Right lobe of liver (tissue), 4 donors: Measurements from ENCODE around the gene WWC1.

Source experiments
- POLR2A ChIP-seq: fragments of 450-650 bp; IDR thresholded peaks from one replicate; pipeline ENCODE4 v1.6.1; 2017; ENCODE audit warnings: antibody characterized with exemption, mild to moderate bottlenecking
- TF ChIP-seq, protein P1 (sequence below), 4 donors: fragments of 200-600 bp in 3 of 4; fragments of 450-650 bp in 1 of 4; IDR thresholded peaks; one replicate each; pipeline versions ENCODE4 v1.5.1 to v1.8.0; 2016 to 2022; ENCODE audit warnings: antibody characterized with exemption in 4 of 4, mild to moderate bottlenecking in 2 of 4
- donor health status: DM: no; HTN: no; CAD: no.
- donor health status: DM: no; HTN: no; CAD: no.
- donor health status: DM: no; HTN: yes; CAD: no.

DNA sequence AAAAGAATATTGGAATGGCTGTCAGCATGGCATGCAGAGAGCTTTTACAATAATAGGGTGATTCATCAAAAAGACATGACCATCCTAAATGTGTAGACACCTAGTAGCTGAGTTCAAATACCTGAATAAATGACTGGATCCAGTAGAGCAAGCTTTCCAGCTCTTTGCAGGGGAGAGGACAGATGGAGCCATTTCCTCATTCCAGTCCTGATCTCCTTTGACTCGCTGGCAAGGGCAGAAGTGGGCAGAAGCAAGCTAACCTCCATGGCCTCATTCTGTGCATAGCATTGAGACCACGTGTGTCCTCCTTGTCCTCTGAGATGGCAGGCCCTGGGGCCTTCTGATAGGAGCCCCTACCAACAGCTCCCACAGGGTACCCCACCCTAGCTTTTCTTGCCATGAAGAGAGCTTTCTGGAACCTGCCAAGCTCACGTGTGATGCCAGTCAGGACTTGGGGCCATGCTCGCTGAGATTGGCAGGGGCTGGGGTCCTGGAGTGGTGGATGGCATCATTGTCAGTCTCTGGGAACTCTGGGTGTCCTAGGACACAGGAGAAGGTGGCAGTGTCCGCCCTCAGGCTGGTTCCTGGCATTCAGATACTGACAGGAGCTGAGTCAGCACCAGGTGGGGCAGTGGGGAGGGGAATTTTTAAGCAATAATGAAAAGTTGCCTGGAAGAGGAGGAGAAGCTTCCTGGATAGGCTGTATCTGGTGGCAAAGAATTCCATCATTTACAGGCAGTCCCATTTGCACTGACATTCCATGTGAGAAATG is 33.6 kb downstream of the WWC1 start:
- TF ChIP-seq, protein P1, sequence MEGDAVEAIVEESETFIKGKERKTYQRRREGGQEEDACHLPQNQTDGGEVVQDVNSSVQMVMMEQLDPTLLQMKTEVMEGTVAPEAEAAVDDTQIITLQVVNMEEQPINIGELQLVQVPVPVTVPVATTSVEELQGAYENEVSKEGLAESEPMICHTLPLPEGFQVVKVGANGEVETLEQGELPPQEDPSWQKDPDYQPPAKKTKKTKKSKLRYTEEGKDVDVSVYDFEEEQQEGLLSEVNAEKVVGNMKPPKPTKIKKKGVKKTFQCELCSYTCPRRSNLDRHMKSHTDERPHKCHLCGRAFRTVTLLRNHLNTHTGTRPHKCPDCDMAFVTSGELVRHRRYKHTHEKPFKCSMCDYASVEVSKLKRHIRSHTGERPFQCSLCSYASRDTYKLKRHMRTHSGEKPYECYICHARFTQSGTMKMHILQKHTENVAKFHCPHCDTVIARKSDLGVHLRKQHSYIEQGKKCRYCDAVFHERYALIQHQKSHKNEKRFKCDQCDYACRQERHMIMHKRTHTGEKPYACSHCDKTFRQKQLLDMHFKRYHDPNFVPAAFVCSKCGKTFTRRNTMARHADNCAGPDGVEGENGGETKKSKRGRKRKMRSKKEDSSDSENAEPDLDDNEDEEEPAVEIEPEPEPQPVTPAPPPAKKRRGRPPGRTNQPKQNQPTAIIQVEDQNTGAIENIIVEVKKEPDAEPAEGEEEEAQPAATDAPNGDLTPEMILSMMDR (IDR thresholded peaks at IDR 0.05) = no peak
- peak; percentile 14 for TF ChIP-seq POLR2A
